ENCODE measurements around the gene MRPS11. TPM values are rescaled to one million over a fixed set of nuclear protein-coding genes. Genes with fewer than 3 reads are reported as not detected.
A peak's percentile ranks its signal among the peaks of the same experiment; 100 is the strongest.

Gene MRPS11
- total and polyA plus RNA-seq, 9 of the 15 experiments (the other 6 are each of a cell fraction or from before 2014, with no cell fraction given): 28.3 to 83.2 (median 53.1) TPM

- peaks cover 5 to 15% of the 10 kb centered on the region in 2 experiments; a peak in 4 of 5 replicates for H3K4me1 ChIP-seq (replicated peaks in 1 of 2; ENCODE audit: control insufficient read depth in 2 of 2, insufficient read depth in 2 of 2, low read length in 2 of 2)
- ATAC-seq (no peak), FAIRE-seq (no peak), DNase-seq (ENCODE audit: extremely low read depth in 1 of 4, low spot score in 3 of 4) (no peak)
- ChIA-PET CTCF (ENCODE audit: low intra/inter-chr PET ratio) (no interaction called here), POLR2A (no interaction called here)
- no peaks in the 10 kb centered on the region for H4K20me1 ChIP-seq (replicated peaks; ENCODE audit: control insufficient read depth, insufficient read depth, low read length)
- no peak overlapping the region for H3K4me2 ChIP-seq (ENCODE audit: insufficient read depth, low read length)
- H3K27me3 ChIP-seq (ENCODE audit: control insufficient read depth in 2 of 2, insufficient read depth in 2 of 2, low read length in 2 of 2): no peaks in the 10 kb centered on the region
- no peaks in the 10 kb centered on the region for H3K9me3 ChIP-seq (replicated peaks; ENCODE audit: control insufficient read depth, insufficient read depth, low read depth, low read length)
- in situ Hi-C loops (cut with MboI): no loop called here
- H2AFZ ChIP-seq (ENCODE audit: low read depth, low read length): no peak overlapping the region
- no peaks in the 10 kb centered on the region for H3K9me1 ChIP-seq (ENCODE audit: control insufficient read depth, insufficient read depth, low read length)
- no peak overlapping the region for H3K27ac ChIP-seq (ENCODE audit: extremely low read depth, low read depth, low read length)
- peaks cover 63% of the 10 kb centered on the region for H3K36me3 ChIP-seq (ENCODE audit: control insufficient read depth, insufficient read depth, low read length)
- intact Hi-C loops (cut with micrococcal nuclease): no loop called here
- H3K4me3 ChIP-seq: no peak overlapping the region
- BruUV-seq (replicated peaks): no TSS peak
- 0 out of 4 replicates have a peak overlapping the region, but pooled peaks of 1 of the 2 experiments have one; percentile 6 for H3K9ac ChIP-seq (ENCODE audit: insufficient read depth in 1 of 2, low read depth in 2 of 2, low read length in 2 of 2)
- H3K79me2 ChIP-seq (ENCODE audit: control insufficient read depth, insufficient read depth, low read length): peaks cover 48% of the 10 kb centered on the region
- TF ChIP-seq ZEB2 (IDR thresholded peaks at IDR 0.05) (no peak), ZNF57 (CRISPR knock-in tag; IDR thresholded peaks at IDR 0.05) (no peak), BACH1 (tag; IDR thresholded peaks at IDR 0.05) (no peak), SPI1 (IDR thresholded peaks at IDR 0.05; ENCODE audit: borderline replicate concordance, low read depth, low read length) (peak; percentile 54), E2F5 (CRISPR knock-in tag; IDR thresholded peaks at IDR 0.05) (no peak), ATF3 (IDR thresholded peaks at IDR 0.05) (no peak), ATF3 (CRISPR knock-in tag; conservative IDR thresholded peaks at IDR 0.05) (no peak)
- WGBS (ENCODE audit: insufficient coverage, low coverage, missing lambda C conversion rate): 78% methylated on average over 2 of the region's 2 CpGs
Observed at GRCh38 chr15:88469321-88469720, 1.8 kb downstream of the MRPS11 start.

Data from K562 (cell line).